ENCODE data around the gene CCNB1IP1.
A peak's percentile ranks its signal among the peaks of the same experiment; 100 is the strongest.
"Not testable (repeated sequence)": the region's sequence is repeated elsewhere in the genome, so short reads cannot be mapped to it uniquely, and the experiment has no call there.

The CCNB1IP1 gene

DNA sequence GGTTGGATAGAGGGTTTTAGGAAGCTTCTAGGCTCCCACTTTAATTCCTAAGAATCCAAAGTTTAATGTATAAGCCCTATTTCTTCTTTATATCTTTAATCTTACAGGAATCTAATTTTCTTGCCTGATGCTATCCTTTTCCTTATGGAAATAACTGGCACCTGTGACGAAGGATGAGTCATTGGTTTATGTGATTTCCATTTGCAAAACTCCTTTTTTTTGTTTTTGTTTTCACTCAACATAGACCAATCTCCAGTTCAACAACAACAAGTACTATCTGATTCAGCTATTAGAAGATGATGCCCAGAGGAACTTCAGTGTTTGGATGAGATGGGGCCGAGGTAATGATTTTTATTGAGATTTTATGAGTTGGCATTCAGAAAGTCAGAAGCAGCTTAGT lies 17.2 kb upstream of the CCNB1IP1 start:
- DNase-seq (ENCODE audit: low read depth in 1 of 2, low spot score in 1 of 2), result no peak
- in situ Hi-C loops (cut with HindIII; ENCODE audit: low pct_unique_long_range_greater_than_20kb, low sequenced_read_pairs), result no loop called here
- no peak for TF ChIP-seq JUND (IDR thresholded peaks at IDR 0.05; ENCODE audit: low read depth)

DNA sequence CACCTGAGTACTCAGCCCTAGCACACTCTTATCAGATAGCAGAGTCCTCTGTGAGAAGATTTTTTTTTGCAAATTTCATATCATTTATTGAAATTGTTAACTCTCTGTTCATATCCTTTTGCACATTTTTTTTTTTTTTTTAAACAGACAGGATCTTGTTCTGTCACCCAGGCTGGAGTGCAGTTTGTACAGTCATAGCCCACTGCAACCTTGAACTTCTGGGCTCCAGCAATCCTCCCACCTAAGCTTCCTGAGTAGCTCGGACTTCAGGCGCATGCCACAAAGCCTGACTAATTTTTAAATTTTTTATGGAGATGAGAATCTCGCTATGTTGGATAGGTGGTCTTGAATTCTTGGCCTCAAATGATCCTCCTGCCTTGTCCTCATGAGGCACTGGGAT lies 14.7 kb upstream of the CCNB1IP1 start:
- DNase-seq (ENCODE audit: low read depth in 1 of 2, low spot score in 1 of 2), result no peak
- no peak for TF ChIP-seq JUND (IDR thresholded peaks at IDR 0.05; ENCODE audit: low read depth)
- in situ Hi-C loops (cut with HindIII; ENCODE audit: low pct_unique_long_range_greater_than_20kb, low sequenced_read_pairs), result no loop called here

DNA sequence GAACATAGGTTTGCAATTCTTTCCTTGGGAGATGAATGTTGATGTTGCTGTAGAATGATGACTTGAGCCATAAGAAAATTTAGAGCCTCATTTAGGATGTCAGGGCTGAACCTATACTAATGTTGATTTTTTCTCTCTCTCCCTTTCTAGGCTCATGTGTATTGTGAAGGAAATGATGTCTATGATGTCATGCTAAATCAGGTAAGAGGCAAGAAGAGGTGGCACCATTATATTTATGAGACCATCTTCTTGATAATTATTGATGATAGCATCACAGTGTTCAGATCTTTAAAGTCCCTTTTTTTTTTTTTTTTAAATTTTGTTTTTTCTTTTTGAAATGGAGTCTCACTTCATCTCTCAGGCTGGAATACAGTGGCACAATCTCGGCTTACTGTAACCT lies 13.6 kb upstream of the CCNB1IP1 start:
- no peak for DNase-seq (ENCODE audit: low read depth in 1 of 2, low spot score in 1 of 2)
- no peak for TF ChIP-seq JUND (IDR thresholded peaks at IDR 0.05; ENCODE audit: low read depth)
- in situ Hi-C loops (cut with HindIII; ENCODE audit: low pct_unique_long_range_greater_than_20kb, low sequenced_read_pairs), result no loop called here

DNA sequence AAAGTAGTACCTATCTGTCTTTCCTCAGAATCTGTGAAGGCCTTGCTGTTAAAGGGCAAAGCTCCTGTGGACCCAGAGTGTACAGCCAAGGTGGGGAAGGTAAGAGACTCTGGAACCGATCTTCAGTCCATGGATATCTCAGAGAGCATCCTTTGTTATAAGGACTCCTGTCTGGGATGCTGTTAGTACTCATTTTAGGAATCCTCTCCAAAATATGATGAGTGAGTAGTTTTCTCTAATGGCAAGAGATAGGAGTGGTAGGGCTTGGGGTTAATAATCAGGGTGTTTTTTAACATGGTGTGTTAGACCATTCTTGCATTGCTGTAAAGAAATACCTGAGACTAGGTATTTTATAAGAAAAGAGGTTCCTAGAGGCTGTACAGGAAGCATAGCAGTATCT lies 12.3 kb upstream of the CCNB1IP1 start:
- TF ChIP-seq JUND (IDR thresholded peaks at IDR 0.05; ENCODE audit: low read depth), result no peak
- no peak for DNase-seq (ENCODE audit: low read depth in 1 of 2, low spot score in 1 of 2)
- in situ Hi-C loops (cut with HindIII; ENCODE audit: low pct_unique_long_range_greater_than_20kb, low sequenced_read_pairs), result no loop called here

DNA sequence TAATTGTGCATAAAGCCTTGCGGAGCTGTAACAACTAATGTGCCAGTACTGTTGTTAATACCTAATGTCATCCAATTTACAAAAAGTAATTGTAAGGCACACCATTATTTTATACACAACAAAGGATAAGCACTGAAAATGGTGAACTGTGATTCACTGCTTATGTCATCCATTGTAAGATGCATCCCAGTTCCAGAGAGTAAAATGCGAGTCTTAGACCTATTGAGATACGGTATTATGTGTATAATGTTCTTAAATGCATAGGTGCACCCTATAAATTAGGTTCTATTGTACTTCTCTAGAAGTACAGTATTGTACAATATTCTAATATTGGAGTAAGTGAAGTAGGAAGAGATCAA lies 10.8 kb upstream of the CCNB1IP1 start:
- in situ Hi-C loops (cut with HindIII; ENCODE audit: low pct_unique_long_range_greater_than_20kb, low sequenced_read_pairs), result no loop called here
- no peak for TF ChIP-seq JUND (IDR thresholded peaks at IDR 0.05; ENCODE audit: low read depth)
- DNase-seq (ENCODE audit: low read depth in 1 of 2, low spot score in 1 of 2), result peak in 1 of 2 experiments; percentile 13

DNA sequence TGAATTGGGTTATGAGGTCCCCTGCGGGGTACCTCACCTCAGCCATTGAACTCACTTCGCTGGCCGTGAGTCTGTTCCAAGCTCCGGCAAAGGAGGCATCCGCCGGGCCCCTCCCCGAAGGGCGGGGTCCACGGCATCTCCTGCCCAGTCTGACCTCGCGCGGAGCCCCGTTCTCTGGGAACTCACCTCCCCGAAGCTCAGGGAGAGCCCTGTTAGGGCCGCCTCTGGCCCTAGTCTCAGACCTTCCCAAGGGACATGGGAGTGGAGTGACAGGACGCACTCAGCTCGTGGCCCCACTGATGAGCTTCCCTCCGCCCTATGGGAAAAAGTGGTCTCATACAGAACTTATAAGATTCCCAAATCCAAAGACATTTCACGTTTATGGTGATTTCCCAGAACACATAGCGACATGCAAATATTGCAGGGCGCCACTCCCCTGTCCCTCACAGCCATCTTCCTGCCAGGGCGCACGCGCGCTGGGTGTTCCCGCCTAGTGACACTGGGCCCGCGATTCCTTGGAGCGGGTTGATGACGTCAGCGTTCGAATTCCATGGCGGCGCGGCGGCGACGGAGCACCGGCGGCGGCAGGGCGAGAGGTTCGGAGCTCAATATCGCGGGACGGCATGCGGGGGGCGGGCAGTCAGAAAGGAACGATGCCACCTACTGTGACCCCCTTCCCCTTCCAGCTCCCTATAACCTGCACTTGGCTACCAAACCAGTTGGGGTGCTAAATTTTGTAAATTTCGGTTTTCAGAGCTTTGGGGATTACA lies 10.2 kb upstream of the CCNB1IP1 start, which contains the start of gene PARP2:
TSS of gene PARP2 (plus strand) at position 544 of the 770 bp plus-strand sequence. CDS start at position 551, 7 bp downstream.
- no peak for TF ChIP-seq JUND (IDR thresholded peaks at IDR 0.05; ENCODE audit: low read depth)
- DNase-seq (ENCODE audit: low read depth in 1 of 2, low spot score in 1 of 2), result peak; percentile 74 to 99
- in situ Hi-C loops (cut with HindIII; ENCODE audit: low pct_unique_long_range_greater_than_20kb, low sequenced_read_pairs), result no loop called here

DNA sequence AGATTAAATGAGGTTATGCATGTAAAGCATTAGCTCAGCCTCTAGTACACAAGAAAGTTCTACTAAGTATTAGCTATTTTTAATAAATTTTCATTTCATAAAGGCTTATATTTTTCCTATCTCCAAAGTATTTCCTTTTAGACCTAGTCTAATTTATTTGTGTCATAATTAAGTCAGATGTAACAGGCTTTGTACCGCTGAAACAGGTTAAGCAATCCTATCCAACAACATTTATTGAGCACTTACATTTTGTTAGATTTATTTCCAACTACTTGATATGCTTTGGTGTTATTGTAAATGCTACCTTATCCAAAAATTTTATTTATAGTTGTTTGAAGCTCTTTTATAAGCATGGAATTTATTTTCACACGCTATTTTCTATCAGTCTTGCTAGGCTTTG lies 8.6 kb upstream of the CCNB1IP1 start:
- no peak for DNase-seq (ENCODE audit: low read depth in 1 of 2, low spot score in 1 of 2)
- in situ Hi-C loops (cut with HindIII; ENCODE audit: low pct_unique_long_range_greater_than_20kb, low sequenced_read_pairs), result no loop called here
- TF ChIP-seq JUND (IDR thresholded peaks at IDR 0.05; ENCODE audit: low read depth), result no peak

DNA sequence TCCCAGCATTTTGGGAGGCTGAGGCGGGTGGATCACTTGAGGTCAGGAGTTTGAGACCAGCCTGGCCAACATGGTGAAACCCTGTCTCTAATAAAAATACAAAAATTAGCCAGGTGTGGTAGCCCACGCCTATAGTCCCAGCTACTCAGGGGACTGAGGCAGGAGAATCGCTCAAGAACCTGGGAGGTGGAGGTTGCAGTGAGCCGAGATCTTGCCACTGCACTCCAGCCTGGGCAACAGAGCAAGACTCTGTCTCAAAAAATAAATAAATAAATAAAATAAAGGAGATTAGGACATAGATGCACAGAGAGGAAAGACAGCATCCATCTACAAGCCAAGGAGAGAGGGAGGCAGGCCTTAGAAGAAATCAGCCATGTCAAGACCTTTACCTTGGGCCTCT lies 8.0 kb upstream of the CCNB1IP1 start:
- in situ Hi-C loops (cut with HindIII; ENCODE audit: low pct_unique_long_range_greater_than_20kb, low sequenced_read_pairs); DNase-seq (ENCODE audit: low read depth in 1 of 2, low spot score in 1 of 2): not testable (repeated sequence)

DNA sequence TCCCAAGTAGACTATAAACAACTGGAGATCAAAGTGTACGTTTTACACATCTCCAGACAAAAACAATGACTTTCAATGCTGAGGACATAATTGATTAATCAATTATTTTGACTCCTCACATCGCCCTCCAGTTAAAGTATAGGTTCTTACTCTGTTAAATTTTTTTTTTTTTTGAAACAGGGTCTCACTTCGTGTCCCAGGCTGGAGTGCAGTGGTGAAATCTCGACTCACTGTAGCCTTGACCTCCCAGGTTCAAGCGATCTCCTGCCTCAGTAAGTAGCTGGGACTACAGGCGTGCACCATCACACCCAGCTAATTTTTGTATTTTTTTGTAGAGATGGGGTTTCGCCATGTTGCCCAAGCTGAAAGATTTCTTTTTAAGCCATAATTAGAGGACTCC lies 938 bp upstream of the CCNB1IP1 start:
- DNase-seq (ENCODE audit: low read depth in 1 of 2, low spot score in 1 of 2), result no peak
- TF ChIP-seq JUND (IDR thresholded peaks at IDR 0.05; ENCODE audit: low read depth), result no peak
- in situ Hi-C loops (cut with HindIII; ENCODE audit: low pct_unique_long_range_greater_than_20kb, low sequenced_read_pairs), result no loop called here

DNA sequence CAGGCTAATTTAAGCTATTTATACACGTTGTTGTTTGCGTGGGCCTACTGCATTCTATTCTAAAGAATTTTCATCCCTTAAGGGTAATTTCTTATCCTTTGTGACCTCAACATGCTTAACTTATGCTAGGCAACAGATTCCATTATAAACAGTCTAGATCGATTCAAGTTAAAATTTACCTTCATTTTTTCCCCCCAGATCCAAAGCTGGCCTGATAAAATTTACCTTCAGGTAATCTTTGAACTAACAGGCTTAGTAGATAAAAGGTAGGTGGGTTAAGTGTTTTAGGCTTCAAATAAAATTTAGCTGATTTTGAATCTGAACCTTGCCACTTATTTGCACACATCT lies 389 bp upstream of the CCNB1IP1 start:
- no peak for DNase-seq (ENCODE audit: low read depth in 1 of 2, low spot score in 1 of 2)
- in situ Hi-C loops (cut with HindIII; ENCODE audit: low pct_unique_long_range_greater_than_20kb, low sequenced_read_pairs), result no loop called here
- TF ChIP-seq JUND (IDR thresholded peaks at IDR 0.05; ENCODE audit: low read depth), result no peak

DNA sequence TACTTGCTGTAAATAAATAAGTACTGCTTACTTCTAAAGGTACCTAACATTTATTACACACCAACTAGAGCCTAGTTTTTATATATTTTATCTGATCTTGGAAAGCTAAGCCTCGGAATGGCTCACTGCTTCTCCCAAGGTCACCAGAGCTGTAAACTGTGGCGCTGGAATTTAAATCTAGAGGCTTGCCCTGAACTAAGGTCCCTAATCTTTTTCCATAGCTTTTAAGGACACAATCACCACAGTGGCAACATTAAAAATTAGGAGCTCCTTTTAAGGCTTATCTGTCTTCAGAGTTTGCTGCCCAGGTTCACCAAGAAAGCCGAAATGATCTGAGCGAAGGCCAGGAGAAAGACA lies 670 bp downstream of the CCNB1IP1 start:
- no peak for TF ChIP-seq JUND (IDR thresholded peaks at IDR 0.05; ENCODE audit: low read depth)
- in situ Hi-C loops (cut with HindIII; ENCODE audit: low pct_unique_long_range_greater_than_20kb, low sequenced_read_pairs), result no loop called here
- DNase-seq (ENCODE audit: low read depth in 1 of 2, low spot score in 1 of 2), result no peak

DNA sequence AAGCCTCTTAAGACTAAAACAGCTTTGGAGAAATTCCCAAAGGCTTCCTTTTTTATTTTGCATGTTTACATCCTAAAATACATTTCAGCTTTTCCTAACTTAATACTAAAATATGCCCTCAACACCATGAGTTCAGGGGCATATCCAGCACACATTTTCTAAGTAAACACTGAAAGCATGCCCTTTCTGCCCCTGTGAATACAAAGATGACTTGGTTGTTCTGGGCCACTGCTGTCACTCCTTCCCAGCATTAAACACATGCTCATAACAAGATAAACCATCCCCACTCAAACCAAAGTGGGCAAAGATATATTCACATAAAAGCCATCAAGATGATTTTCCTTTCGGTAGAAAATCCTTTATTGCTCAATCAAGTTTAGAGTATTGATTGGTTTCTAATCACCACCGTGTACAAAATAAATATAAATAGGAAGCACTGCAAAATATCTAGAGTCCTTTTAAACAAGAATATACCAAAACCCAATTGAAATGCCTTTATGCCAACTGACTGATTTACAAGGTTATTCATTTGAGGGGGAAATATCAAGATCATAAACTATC lies 1.9 kb downstream of the CCNB1IP1 start:
- no peak for DNase-seq (ENCODE audit: low read depth in 1 of 2, low spot score in 1 of 2)
- in situ Hi-C loops (cut with HindIII; ENCODE audit: low pct_unique_long_range_greater_than_20kb, low sequenced_read_pairs), result no loop called here
- no peak for TF ChIP-seq JUND (IDR thresholded peaks at IDR 0.05; ENCODE audit: low read depth)

DNA sequence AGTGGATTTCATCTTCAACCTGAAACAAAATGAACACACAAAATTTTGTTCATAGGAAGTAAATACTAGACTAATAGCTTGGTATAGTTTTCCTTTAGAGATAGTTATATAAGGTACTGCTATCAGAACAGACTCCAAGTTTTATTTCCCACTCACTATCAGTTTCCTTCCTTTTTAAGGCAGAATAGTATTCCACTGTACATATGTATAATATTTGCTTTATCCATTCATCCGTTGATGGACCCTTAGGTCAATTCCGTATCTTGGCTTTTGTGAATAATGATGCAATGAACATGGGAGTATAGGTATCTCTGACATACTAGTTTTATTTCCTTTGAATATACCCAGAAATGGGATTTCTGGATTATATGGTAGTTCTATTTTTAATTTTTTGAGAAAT lies 3.7 kb downstream of the CCNB1IP1 start:
- in situ Hi-C loops (cut with HindIII; ENCODE audit: low pct_unique_long_range_greater_than_20kb, low sequenced_read_pairs), result no loop called here
- no peak for TF ChIP-seq JUND (IDR thresholded peaks at IDR 0.05; ENCODE audit: low read depth)

DNA sequence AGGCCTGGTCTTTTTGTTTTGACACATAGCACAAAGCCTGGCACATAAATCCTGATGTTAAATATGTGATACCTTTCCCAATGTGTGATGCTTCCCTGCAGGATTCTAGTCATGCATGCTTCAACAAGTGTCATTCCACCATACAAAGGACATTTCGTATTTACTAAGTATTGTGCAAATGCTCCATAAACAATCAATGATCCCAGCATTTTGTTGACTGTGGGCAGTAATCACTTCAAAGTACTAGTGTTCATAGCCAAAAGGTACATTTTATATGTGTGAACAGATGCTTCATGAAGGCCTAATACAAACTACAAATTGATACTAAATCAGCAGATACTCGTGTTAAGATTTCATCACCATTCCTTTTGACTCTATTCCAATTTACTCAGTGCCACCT lies 4.4 kb downstream of the CCNB1IP1 start:
- no peak for TF ChIP-seq JUND (IDR thresholded peaks at IDR 0.05; ENCODE audit: low read depth)
- DNase-seq (ENCODE audit: low read depth in 1 of 2, low spot score in 1 of 2), result no peak
- in situ Hi-C loops (cut with HindIII; ENCODE audit: low pct_unique_long_range_greater_than_20kb, low sequenced_read_pairs), result no loop called here

More for the DNA sequence above, 3.7 kb downstream of the CCNB1IP1 start:
- no peak for DNase-seq (ENCODE audit: low read depth in 1 of 2, low spot score in 1 of 2)
